A172 (cell line): ENCODE data around the gene ATXN2. TPM values are rescaled to one million over a fixed set of nuclear protein-coding genes. Genes with fewer than 3 reads are reported as not detected.
"Not testable (repeated sequence)": the region's sequence is repeated elsewhere in the genome, so short reads cannot be mapped to it uniquely, and the experiment has no call there.

Experiments used
- DNase-seq: peaks from one replicate; pipeline ENCODE4 v3.0.0-alpha.2; 2015; ENCODE audit warnings: low spot score
- total RNA-seq: library from RNA; depleted of rRNA; stranded (reverse); fragments of >200 nt; shearing (Covaris generic); gene quantifications from 2 replicates; pipeline ENCODE4 v1.2.3, GENCODE V29; 2014; rRNA removed

Gene ATXN2, protein sequence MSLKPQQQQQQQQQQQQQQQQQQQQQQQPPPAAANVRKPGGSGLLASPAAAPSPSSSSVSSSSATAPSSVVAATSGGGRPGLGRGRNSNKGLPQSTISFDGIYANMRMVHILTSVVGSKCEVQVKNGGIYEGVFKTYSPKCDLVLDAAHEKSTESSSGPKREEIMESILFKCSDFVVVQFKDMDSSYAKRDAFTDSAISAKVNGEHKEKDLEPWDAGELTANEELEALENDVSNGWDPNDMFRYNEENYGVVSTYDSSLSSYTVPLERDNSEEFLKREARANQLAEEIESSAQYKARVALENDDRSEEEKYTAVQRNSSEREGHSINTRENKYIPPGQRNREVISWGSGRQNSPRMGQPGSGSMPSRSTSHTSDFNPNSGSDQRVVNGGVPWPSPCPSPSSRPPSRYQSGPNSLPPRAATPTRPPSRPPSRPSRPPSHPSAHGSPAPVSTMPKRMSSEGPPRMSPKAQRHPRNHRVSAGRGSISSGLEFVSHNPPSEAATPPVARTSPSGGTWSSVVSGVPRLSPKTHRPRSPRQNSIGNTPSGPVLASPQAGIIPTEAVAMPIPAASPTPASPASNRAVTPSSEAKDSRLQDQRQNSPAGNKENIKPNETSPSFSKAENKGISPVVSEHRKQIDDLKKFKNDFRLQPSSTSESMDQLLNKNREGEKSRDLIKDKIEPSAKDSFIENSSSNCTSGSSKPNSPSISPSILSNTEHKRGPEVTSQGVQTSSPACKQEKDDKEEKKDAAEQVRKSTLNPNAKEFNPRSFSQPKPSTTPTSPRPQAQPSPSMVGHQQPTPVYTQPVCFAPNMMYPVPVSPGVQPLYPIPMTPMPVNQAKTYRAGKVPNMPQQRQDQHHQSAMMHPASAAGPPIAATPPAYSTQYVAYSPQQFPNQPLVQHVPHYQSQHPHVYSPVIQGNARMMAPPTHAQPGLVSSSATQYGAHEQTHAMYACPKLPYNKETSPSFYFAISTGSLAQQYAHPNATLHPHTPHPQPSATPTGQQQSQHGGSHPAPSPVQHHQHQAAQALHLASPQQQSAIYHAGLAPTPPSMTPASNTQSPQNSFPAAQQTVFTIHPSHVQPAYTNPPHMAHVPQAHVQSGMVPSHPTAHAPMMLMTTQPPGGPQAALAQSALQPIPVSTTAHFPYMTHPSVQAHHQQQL
- 11.1 and 25.6 TPM in 2 replicates for total RNA-seq

GRCh38 chr12:111598637-111599452, at the start of gene ATXN2:
ATXN2 (minus strand) TSS chr12:111599315; CDS start chr12:111599034, 281 bp downstream.
- DNase-seq, result no peak

DNA sequence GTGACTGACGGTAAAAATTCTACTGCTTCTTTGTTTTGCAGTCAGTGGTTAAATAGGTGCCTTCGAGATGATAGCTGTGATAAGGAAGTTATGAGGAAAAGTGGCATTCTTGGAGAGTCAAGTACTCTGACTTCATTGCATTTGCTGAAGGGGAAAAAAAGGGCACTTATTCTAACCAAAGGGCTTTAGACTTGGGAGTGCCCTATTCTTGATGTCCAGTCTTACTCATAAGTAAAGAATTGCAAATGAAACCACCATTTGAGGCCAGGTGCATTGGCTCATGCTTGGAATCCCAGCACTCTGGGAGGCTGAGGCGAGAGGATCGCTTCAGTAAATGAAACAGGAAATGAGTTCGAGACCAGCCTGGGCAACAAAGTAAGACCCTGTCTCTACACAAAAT, 46.3 kb upstream of the ATXN2 start:
- peak; percentile 87 for DNase-seq

- DNase-seq, result no peak
Measured at GRCh38 chr12:111643427-111643826, 44.3 kb upstream of the ATXN2 start.

GRCh38 chr12:111642681-111643426, 43.7 kb upstream of the ATXN2 start:
- DNase-seq, result no peak

- DNase-seq, result no peak
Measured at GRCh38 chr12:111640506-111640905, 41.4 kb upstream of the ATXN2 start.

DNA sequence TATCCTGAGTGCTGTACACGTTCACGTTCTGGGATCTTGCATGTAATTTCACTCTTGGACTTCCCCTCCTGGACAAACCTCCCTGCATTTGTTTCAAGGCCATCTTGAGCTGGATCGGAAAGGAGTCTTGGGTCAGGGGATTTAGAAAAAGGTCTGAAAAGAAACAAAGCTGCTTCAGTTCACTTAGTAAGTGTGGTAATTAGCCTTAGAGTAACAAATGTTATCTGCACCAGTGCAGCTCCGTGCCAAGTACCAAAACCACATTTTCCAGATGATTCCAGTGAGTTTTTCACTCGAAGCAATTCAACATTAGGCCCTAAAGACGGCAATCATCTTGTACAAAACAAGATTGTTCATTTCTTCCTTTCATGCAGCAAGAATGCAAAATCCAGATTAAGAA, 39.4 kb upstream of the ATXN2 start:
- DNase-seq, result no peak

- no peak for DNase-seq
Measured at GRCh38 chr12:111636209-111636945, 37.3 kb upstream of the ATXN2 start.

DNA sequence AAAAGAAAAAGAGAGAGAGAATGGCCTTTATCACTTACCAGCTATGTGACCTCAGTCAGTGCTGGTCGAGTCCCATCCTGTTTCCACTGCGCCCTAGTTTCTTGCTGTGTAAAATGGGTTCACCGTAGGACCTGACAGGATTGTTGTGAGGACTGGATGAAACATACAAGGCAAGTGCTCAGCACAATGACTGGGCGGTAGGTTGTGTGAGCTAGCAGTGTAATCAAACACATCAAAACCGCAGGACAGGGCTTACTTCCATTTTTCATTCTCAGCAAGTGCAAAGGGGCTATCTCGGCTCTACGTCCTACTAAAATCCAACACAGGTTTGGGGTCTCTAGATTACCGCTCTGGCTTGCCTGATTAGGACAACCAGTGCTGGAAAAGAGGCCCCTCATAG, 36.4 kb upstream of the ATXN2 start:
- DNase-seq, result no peak

GRCh38 chr12:111628505-111629260, 29.6 kb upstream of the ATXN2 start:
- no peak for DNase-seq

- DNase-seq, result no peak
Measured at GRCh38 chr12:111626230-111626629, 27.1 kb upstream of the ATXN2 start.

- no peak for DNase-seq
Measured at GRCh38 chr12:111624540-111624939, 25.4 kb upstream of the ATXN2 start.

GRCh38 chr12:111617841-111618240, 18.7 kb upstream of the ATXN2 start:
- not testable (repeated sequence) for DNase-seq

GRCh38 chr12:111616177-111616623, 17.1 kb upstream of the ATXN2 start:
- no peak for DNase-seq

GRCh38 chr12:111607239-111607638, 8.1 kb upstream of the ATXN2 start:
- DNase-seq, result no peak

- DNase-seq, result no peak
Measured at GRCh38 chr12:111606767-111607230, 7.7 kb upstream of the ATXN2 start.

GRCh38 chr12:111605911-111606766, 7.0 kb upstream of the ATXN2 start:
- no peak for DNase-seq

DNA sequence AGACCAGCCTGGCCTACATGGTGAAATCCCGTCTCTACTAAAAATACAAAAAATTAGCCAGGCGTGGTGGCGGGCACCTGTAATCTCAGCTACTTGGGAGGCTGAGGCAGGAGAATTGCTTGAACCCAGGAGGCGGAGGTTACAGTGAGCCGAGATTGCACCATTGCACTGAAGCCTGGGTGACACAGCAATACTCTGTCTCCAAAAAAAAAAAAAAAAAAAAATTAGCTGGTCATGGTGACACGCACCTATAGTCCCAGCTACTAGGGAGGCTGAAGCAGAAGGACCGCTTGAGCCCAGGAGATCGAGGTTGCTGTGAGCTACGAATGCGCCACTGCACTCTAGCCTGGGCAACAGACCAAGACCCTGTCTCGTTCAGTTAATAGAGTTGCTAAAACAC, 3.7 kb upstream of the ATXN2 start:
- not testable (repeated sequence) for DNase-seq

DNA sequence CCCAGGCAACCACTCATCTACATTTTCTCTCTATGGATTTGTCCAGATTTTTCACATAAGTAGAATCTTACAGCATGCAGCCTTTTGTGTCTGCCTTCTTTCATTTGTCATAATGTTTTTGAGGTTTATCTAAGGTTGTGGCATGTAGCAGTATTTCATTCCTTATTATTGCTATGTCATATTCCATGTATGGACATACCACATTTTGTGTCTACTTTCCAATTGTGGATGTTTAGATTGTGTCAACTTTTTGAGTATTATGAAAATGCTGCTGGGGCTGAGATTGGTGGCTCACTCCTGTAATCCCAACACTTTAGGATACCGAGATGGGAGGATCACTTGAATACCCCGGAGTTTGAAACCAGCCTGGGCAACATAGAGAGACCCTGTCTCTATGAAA, 3.2 kb upstream of the ATXN2 start:
- DNase-seq, result no peak
